Renal cortical epithelial cell (primary cell): ENCODE results near the gene CHST15. TPM values are rescaled to one million over a fixed set of nuclear protein-coding genes. Genes with fewer than 3 reads are reported as not detected.

Experiments
- DNase-seq: peaks from one replicate; pipeline ENCODE4 v3.0.0-alpha.2; 2011; ENCODE audit warnings: low read depth
- total RNA-seq: library from RNA; depleted of rRNA; stranded (reverse); fragments of >200 nt; gene quantifications from 2 replicates; pipeline ENCODE4 v1.2.3, GENCODE V29; 2014

Gene CHST15
- total RNA-seq, 1 donor from 2014 or later = 38.3 TPM

GRCh38 chr10:124030061-124030460 is 63.3 kb downstream of the CHST15 start:
- DNase-seq = no peak

GRCh38 chr10:124029559-124029958 is 63.8 kb downstream of the CHST15 start:
- no peak for DNase-seq

DNA sequence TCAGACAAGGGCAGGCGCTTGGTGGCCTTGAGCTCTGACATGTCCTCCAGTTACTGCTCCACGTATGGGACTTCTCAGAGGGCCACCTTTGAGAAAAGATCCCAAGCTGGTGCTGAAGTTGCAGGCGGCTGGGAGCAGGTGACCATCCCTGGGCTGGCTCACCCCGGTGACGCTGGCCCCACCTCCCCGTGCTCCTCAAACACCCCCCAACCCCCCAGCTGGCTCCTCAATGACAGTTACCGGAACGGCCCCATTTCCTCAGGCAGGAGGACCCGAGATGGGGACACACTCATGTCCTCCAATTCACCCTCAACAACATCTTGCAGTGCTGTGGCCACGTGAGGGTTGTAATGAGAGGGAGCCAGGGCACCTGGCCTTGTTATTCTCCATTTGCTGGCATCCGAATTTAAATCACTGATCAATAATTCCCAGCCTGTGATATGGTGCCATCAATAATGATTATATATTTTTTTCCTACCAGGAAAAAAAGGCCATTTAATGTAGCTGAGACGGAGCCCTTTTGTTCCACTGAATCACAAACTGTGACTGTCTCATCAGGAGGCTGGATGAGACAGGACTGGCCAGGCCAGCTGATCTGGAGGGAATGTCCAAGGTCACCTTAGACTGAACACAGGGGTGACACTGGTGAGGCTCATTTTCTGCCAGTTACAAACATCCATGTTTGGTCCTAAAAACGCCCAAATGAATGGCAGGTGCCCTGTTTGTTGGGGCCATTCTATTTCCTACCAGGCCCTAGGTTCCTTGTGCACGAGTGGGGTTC is 64.5 kb downstream of the CHST15 start:
- DNase-seq = no peak

GRCh38 chr10:124027651-124028050 is 65.7 kb downstream of the CHST15 start:
- DNase-seq = no peak

GRCh38 chr10:124027031-124027611 is 66.3 kb downstream of the CHST15 start:
- no peak for DNase-seq

- no peak for DNase-seq
Observed at GRCh38 chr10:124026589-124026939, 66.8 kb downstream of the CHST15 start.

- no peak for DNase-seq
Observed at GRCh38 chr10:124025660-124026588, 67.5 kb downstream of the CHST15 start.

DNA sequence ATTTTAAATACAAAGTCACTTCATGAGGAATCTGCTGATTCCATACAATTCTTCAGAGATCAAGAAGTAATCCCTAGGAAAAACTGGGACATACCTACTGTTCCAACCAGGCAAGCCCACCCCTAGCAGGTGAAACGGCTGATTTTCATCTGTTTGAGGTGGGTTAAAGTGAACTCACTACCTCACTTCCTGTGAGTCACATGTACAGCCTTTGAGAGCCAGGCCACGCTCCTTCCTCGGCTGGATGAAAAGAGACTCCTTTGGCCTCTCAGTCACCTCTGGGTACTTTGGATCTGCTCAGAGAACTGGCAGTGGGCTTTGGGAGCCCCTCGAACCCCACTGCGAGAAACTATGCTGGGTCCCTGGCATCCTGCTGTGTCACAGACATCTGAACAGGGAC is 68.2 kb downstream of the CHST15 start:
- no peak for DNase-seq

DNA sequence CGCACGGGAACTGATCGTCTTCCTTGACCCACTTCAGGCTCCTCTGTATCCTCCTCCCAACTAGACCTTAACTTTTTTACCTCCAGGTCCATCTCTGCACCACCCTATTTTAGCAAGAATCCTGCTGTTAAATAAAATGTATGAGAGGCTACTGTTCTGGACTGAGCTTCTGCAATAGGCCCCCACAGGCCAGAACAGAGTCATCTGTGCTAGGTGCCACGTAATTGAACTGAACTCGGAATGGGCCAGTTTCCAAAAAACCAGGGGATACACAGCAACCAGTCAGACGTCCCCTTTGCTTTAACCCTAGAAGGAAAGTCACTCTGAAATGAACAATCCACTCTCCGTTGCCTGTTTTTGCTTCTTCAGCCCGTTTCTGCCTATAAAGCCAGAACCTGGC is 71.3 kb downstream of the CHST15 start:
- no peak for DNase-seq

DNA sequence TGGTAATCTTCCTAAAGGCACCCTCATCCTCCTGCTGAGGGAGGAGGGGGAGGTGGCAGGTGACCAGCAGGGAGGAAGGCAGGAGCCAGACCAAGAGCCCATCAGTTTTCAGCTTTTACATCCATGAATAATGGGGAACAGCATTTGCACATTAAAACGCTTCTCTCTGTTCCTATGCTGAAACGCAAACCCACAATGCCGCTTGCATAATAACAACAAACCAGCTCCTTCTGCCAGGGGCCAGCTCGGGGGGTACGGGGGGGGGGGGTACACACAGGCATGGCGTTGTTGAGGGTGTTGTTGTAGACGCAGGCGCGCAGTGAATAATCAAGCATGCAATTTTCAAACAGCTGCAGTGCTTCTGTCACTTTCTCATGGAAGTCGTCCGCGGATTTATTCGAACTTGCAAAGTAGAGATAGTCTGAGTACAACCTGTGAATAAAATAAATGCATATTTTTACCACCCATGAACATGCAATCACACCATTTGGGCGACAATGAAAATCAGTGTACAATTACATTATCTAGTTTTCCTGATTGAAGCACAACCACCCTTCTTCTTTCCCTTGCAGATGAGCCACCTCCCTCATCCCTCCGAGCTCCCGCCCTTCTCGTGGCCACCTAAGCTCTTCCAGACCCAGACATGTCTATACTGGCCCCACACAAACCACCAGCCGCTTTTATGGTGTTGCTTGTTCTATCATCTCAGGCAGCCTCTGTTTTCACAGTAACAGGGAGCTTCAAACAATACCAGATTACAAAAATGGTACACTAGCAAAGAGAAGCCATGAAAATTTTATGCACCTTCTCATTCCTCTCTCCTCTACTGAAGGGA is 72.2 kb downstream of the CHST15 start:
- DNase-seq = no peak

- no peak for DNase-seq
Observed at GRCh38 chr10:124019886-124020797, 73.3 kb downstream of the CHST15 start.

DNA sequence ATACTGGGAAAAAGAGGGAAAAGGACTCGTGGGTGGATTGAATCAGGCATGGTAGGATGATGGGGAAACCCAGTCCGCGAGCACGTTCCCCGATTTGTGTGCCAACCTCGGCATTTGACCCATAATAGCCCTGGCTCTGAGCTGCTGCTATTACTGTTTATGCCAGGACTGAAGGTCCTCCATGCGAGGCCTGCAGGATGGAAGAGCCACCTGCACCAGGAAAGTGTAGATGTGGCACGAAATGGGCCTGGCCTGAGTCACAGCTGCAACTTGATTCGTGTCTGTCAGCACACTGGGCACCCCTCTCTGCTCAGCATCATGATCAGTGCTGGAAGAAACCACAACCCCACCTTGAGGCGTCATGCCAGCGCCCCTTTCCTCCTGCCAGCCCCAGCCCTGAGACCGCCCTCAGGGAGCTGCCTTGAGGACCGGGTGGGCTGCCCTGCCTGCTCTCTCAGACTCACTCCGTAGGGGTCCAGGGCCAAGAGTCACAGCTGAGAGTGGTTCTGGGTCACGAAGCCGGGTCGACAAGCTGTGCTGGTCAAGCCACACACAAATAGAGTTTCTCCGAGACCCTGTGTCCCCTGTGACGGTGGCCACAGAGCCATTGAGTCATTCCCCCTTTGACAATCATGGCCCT is 74.4 kb downstream of the CHST15 start:
- no peak for DNase-seq

- no peak for DNase-seq
Observed at GRCh38 chr10:124017729-124018128, 75.7 kb downstream of the CHST15 start.

DNA sequence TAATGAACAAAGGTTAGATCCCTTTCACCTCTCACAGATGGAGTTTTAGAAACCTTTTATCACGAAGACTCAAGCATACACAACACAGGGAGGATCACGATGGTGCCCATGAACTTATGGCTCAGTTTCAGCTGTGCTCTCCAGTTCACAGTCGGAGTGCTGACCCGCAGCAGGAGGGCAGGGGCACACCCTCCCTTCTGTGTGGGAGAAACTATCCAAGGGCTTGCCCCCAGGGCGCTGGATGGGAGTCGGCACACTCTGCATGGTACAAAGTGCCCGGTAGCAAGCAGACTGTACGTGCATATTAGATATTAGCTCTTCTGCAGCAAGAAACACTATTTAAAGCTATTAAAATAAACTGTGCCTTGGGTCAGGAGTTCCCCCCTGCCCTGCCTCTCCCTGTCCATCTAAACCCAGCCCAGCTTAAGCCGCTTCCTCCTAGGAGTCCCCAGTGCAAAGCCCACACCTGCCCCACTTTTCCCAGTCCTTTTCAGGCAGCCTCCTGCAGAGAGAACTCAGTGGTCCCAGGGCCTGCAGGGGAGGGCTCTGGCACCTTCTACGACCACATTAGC is 76.5 kb downstream of the CHST15 start:
- DNase-seq = no peak

- no peak for DNase-seq
Observed at GRCh38 chr10:124015991-124016390, 77.4 kb downstream of the CHST15 start.

GRCh38 chr10:124014416-124015154 is 78.8 kb downstream of the CHST15 start:
- DNase-seq = no peak

GRCh38 chr10:124013916-124014315 is 79.5 kb downstream of the CHST15 start:
- no peak for DNase-seq

DNA sequence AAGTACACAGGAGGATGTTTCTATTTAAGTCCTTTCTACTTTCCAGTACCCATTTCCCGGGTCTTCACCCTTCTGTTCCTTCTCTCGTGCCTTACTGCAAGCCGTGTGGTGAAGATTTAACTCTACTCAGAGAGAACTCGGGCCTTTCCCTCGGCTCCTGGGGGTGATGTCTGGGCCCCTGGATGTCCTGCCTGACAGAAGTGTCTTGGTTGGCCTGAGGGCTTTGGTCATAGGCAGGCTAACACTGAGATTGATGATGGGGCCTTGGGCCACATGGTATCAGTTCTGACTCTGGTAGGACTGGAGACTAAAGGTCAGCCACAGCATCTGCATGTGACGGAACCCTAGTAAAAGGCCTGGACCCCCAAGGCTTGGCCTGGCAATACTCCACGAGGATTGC is 80.4 kb downstream of the CHST15 start:
- DNase-seq = no peak

GRCh38 chr10:124012583-124012982 is 80.8 kb downstream of the CHST15 start:
- no peak for DNase-seq
